Spinal cord (tissue), 4 donors: ENCODE results near the gene PRICKLE1. TPM values are rescaled to one million over a fixed set of nuclear protein-coding genes. Genes with fewer than 3 reads are reported as not detected.

Experiments
- polyA plus RNA-seq, 2 donors: library from polyadenylated mRNA; unstranded; fragments of 120-200 nt; gene quantifications; one replicate each; pipeline ENCODE4 v1.2.1, GENCODE V29; 2013; ENCODE audit not compliant: insufficient read length in 2 of 2
- small RNA-seq: library from RNA; depleted of rRNA; stranded (forward); fragments of <200 nt; gene quantifications from one replicate; pipeline ENCODE3, GENCODE V24; 2014; ENCODE audit warnings: low replicate concordance
- total RNA-seq, 2 donors: library from RNA; depleted of rRNA in 1 of 2; stranded (reverse); fragments of 120-200 nt in 1 of 2; fragments of >200 nt in 1 of 2; gene quantifications; one replicate each; pipeline versions ENCODE4 v1.2.3 to v1.2.4, GENCODE V29; 2013 to 2014

The PRICKLE1 gene
- total and polyA plus RNA-seq, 4 donors = 23.1 to 74.6 (median 55.2) TPM

Small RNAs within 50 kb of the gene (small RNA-seq; reads per million reads assigned to genes)
- gene AC079600.1 (not detected), gene AC079600.2 (not detected), gene RF00019 (not detected)
